Lower leg skin (tissue), 3 donors: ENCODE results near the gene LRRC75A.

Source experiments
- POLR2A ChIP-seq, 2 donors: fragments of 450-650 bp; IDR thresholded peaks; one replicate each; pipeline ENCODE4 v1.6.1; 2016 to 2017; ENCODE audit warnings: antibody characterized with exemption in 2 of 2, mild to moderate bottlenecking in 1 of 2, moderate library complexity in 1 of 2
- TF ChIP-seq, protein P1 (sequence below), 3 donors: fragments of 450-650 bp; IDR thresholded peaks; one replicate each; pipeline ENCODE4 v1.5.1; 2016; ENCODE audit warnings: antibody characterized with exemption in 3 of 3, mild to moderate bottlenecking in 3 of 3, moderate library complexity in 2 of 3

DNA sequence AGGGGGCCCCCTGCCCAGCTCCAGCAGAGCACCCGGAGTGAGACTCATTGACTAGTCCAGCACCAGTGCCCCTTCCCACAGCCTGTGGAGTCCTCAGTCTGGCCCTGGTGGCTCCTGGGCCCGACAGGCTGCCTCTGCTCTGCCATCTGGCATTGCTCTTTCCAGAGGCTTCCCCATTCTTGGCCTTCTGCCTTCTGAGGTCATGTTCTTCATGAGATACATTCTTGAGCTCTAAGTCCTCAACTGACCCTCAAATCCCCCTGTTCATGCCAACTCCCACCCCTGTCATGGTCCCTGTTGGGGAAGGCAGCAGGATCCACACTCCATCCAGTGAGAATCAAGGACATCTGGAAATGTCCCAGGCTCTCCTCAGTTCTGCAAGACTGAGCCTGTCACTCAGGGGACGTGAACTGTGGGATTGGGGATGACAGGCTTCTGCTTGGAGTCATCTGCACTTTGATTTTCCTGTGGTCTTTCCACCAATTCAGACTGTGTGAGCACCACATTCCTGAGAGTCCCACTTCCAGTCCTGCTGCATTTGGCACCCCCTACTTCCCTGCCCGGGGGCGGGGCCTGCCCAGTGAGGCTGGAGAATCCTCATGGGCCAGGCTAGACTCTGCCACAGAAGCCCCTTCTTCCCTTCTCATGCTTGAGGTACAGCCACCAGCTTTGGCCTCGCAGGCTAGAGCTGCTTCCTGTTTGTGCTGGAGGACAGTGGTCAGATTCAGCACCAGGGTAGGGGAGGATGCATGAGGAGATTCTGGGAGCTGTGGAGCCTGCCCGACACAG, 73.9 kb downstream of the LRRC75A start:
- TF ChIP-seq, protein P1, sequence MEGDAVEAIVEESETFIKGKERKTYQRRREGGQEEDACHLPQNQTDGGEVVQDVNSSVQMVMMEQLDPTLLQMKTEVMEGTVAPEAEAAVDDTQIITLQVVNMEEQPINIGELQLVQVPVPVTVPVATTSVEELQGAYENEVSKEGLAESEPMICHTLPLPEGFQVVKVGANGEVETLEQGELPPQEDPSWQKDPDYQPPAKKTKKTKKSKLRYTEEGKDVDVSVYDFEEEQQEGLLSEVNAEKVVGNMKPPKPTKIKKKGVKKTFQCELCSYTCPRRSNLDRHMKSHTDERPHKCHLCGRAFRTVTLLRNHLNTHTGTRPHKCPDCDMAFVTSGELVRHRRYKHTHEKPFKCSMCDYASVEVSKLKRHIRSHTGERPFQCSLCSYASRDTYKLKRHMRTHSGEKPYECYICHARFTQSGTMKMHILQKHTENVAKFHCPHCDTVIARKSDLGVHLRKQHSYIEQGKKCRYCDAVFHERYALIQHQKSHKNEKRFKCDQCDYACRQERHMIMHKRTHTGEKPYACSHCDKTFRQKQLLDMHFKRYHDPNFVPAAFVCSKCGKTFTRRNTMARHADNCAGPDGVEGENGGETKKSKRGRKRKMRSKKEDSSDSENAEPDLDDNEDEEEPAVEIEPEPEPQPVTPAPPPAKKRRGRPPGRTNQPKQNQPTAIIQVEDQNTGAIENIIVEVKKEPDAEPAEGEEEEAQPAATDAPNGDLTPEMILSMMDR (IDR thresholded peaks at IDR 0.05), result no peak
- TF ChIP-seq POLR2A (IDR thresholded peaks at IDR 0.05), result no peak
